GM18907 (cell line): ENCODE measurements around the gene CCDC158.
"Not testable (repeated sequence)": the region's sequence is repeated elsewhere in the genome, so short reads cannot be mapped to it uniquely, and the experiment has no call there.

Source experiments
- ATAC-seq: cut with Tn5 transposase; IDR thresholded peaks from one replicate; pipeline ENCODE4 v1.9.1; 2021; ENCODE audit warnings: mild to moderate bottlenecking, moderate library complexity; ENCODE audit not compliant: unreplicated experiment

Gene CCDC158

DNA sequence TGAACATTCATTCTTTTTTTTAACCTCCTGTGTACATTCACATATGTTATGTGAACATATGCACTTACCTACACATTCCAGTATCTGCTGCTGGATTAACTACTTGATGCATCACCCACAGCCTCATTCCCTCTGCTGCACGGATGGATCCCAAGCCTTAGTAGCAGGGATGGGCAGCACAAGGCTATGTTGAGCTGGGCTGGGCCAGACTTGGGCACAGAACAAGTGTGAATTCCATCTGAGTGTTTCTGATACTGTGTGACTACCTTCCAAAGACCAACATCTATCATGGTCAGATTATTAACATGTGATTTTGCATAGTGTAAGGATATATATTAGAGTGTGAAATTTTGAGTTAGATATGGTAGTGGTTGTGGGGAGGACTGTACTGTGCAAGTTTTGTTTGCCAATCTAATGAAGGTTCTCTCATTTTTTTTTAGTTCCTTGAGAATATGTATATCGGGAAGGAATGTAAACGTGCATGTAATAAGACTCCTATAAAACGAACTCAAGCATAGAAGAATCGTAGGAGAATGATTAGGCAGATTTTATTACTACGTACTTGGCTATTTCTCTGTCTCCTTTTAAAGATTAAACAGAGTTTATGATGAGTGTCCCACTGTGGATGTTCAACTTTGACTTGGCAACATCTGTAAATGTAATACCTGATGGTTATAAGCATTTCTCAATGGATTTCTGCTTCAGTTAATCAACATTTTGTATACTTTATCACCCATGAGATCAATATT lies 137.8 kb downstream of the CCDC158 start:
- no peak for ATAC-seq

DNA sequence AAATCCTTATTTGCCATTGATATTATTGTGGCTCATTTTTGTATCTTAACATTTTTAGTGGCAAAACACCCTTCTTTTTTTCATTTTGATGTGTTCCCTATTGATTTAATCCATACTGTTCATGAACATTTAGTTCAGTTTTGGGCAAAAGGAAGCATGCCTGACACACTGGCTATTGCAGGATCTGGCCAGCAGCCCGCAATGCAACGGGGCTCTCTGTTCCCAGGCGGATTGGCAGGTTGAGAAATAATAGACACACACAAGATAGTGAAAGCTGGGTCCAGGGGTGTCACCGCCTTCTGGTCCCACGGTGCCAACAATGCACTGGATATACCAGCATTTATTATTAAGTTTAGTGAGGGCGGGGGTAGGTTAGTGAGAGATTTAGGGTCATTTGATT lies 139.3 kb downstream of the CCDC158 start:
- ATAC-seq = not testable (repeated sequence)

DNA sequence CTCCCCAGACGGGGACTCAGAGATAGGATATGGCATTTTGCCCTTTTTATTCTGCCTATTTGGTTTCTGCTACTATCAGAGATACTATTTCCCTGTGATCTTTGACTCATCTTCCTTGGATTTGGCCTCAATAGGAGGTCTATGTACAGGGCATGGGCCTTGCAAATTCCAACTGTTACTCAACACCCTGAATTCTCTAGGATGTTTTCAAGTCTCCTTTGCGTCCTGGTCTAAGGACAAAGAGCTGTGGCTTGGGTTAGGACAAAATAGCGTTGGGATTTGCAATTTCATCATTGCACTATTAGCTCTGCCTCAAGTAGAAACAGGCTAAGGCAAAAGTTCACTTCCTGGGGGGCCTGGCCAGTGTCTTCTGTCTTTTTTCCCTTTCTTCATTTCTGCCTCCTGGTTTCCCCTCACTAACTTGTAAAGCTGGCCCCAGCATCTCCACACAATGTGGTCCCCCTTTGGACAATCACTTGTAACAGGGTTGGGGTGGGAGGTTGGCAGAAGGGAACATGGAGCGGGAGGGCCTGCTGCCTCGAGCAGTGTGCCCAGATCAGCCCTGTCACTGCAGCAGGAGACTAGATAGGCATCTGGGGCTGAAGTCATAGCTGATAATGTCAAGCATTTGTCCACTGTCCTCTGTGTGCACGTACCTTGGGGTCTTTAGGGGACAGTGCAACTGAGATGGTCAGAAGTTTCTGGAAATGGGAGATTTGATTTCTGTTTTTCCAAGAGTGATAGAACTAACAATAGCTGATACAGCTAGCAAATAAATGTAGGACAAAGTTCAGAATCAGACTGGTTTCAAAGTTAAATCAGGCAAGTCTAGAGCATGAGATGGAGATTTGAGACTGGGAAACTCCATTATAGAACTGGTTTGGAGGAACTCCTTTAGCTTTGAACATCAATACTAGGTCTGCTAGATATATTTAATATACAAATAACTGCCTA lies 140.2 kb downstream of the CCDC158 start:
- no peak for ATAC-seq

DNA sequence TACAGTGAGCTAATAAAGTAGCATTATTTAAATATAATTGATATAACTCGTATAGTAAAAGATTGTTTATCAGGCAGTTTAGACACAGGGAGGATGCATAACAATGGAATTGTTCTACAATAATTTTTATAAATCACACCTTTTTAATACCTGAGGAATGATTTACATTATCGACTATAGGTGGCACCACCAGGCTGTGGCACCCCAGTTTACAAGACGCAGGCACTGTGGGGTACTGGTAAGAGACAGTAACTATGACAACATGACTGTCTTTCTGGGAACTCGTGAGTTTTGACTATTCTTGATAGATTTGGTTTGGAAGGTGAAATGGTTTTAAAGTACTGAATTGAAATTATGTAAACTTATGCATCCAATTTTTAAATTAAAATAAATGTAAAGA lies 141.5 kb downstream of the CCDC158 start:
- no peak for ATAC-seq

DNA sequence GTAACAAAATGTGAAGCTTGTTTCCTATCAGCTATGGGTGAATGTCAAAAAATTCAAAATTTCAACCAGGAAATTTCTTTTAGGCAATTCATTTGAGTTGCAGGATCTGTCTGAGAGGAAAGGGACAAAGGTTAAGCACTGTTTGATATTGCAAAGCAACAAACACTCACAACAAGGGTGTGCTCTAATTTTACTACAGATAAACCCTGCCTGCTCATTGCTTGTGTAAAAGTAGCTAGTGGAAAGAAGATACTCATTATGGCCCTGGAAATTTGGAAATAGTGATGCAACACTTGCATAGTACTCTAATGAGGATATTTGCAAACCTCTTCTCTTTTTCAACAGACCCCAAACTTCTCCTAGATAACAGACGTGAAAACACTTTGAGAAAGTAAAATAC lies 142.4 kb downstream of the CCDC158 start:
- ATAC-seq = no peak

DNA sequence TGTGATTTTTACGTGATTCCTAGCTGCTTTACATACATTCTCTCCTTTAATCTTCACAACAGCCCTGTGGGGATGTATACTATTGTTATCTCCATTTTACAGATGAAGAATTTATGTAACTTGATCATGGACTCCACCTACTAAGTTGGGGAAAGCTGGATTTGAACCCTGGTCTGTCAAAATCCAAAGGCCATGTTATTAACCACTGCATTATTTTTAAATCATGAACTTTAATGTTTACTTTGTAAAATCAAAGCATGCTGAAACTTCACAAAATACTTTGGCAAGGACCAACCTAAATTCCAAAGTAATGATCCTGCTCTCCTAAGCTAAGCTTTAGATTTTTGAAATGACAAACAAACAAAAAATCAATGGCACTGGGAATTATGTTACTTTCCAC lies 143.3 kb downstream of the CCDC158 start:
- no peak for ATAC-seq

DNA sequence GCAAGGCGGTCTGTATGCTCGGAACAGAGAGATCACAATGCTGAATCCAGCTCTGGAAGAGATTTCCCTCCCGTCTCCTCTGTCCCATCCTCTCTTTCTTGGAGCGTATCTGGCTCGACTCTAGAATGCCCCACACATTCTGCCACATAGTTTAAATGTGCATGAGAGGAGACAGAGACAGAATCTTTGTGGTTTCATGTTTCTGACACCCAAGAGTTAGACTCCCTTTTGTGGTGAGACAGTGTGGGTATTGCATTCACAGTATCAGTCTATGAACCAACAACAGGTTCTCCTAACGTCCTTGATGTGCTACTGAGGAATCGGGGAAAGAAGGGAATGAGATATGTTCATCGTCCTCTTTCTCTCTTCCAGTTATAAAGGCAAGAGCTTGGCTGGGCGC lies 144.1 kb downstream of the CCDC158 start:
- no peak for ATAC-seq

DNA sequence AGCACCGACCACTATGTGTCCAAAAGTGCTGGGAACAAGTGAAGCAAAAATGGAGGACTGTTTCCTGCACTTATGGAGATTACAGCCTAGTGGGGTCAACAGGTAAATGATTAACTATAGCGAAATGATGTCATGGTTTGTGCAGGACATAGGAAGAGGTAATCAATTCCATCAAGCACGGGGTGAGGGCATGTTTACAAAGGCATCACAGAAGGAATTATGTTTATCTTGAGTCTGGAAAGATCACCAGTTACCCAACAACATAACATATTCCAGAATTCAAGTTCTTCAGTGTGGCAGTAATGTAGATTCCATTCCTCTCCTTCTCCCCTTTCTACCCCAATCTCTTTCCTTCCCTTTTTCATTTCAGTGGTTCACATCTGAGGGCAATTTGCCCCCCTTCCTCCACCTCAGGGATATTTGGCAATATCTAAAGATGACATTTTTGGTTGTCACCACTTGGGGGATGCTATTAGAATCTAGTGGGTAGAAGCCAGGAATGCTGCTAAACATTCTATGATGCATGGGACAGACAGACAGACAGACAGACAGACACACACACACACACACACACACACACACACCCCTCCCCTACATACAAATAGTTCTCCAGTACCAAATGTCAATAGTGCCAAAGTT lies 145.3 kb downstream of the CCDC158 start:
- no peak for ATAC-seq

DNA sequence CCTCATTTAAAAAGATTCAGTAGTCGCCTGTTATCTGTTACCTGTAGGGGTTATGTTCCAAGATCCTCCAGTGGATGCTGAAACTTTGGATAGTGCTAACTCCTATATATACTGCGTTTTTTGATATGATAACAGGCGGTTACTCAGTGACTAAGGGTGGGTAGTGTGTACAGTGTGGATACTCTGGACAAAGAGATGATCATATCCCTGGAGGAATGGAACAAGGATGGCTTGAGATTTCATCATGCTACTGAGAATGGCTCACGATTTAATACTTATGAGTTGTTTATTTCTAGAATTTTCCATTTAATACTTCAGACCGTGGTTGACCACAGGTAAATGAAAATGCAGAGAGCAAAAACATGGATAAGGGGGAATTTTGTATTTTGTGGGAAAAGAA lies 147.9 kb downstream of the CCDC158 start:
- no peak for ATAC-seq

DNA sequence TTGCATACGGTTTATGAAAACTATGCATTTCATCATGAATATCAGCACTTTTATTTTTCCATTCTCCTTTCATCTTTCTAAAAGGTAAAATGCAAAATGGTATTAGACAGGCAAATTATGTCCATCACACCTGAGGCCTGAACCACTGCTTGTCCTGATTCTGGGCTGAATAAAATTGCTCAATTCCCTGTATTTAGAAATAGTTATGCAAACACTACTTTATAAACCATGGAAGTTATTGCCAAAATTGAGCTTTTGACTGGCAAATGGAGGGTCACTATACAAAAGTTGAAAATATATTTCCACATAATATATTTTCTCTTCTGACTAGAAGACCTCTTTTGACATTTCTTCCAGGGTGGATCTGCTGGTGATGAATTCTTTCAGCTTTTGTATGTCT lies 148.4 kb downstream of the CCDC158 start:
- no peak for ATAC-seq

DNA sequence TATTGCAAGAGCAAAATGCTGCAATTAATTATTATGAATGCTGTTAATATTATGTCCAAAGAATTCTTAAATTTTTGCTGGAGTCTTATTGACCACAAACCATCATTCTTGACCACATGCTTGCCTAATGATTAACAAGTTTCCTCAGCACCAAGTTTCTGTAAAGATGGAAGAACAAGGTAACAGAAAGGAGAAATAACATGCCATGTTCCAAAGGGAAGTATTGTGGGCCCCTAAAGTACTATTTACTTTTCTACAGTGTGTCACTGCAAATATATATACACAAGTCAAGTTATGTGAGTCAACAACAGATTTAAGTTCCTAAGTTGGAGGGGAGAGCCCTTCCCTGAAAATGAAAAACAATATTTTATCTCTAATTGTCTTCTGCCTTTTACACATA lies 148.9 kb downstream of the CCDC158 start:
- no peak for ATAC-seq

DNA sequence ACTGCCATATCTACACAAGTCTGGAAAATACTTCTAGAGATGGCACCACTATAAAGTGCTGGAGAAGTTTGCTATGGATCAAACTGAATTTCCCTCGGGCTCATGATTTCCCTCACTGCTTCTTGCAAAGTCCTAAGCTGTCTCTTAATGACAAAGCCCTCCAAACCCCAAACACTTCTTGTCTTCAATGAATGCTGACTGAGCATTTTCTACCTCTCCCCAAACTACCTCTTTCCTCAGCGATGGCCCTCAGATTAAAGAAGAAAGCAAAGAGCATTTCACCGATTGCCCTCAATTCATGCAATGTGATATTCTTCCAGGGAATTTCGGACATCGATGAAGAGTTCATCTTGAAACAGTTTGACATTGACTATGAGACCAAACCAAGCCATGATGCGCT lies 149.7 kb downstream of the CCDC158 start:
- ATAC-seq = no peak

DNA sequence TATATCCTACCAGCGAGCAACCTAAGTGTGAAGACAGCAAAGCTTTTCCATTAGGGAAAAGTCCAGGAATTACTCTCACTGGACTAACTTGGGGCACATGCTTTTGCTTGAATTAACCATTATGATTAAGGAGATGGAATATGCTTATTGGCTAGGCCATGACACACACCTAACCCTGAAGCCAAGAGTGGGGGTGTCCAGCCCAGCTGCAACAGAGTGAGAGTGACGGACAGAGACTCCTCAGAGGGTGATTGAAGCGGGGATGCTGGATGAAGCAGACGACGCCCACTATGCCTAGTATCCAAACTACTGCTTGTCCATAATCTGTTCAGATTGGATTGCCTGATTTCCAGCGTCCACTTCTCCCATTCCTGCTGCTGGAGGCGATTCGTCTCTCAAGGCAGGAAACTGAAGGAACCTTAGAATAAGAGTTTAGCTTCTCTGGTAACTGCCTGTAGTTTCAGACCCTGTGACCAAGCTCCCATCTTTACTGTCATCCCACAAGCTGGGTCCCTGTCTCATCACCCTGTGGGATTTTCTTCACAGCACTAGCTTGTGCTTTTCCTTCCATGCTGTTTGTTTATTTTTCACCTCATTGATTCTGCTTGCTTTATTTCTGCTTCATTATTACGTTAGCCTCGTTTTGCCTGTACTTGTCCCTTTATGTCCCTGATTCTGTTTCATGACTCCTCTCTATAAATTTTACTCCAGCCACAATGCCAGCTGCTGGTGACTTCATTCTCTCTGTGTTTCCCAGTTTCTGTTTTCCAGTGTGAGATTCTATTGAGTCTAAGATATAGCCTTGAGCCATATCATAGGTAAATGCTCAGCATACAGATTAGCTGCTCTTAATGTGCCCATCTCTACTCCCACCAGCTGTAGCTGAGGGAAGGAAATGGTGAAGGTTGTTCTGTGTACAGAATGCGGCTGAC lies 150.4 kb downstream of the CCDC158 start:
- ATAC-seq = no peak

DNA sequence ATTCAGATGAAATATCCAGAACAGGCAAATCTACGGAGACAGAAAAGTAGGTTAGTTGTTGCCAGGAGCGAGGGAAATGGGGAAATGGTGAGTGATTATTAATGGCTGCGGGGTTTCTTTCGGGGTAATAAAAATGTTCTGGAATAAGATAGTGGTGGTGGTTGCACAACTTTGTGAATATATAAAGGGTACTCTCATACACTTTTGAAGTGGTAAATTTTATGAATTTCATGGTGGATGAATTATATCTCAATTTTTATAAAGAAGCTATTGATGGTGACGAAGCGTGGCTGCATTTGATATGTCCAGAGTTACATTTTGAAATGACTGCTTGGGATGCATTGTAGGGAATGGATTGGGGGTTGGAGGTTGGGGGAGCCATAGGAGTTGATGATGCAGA lies 153.1 kb downstream of the CCDC158 start:
- ATAC-seq = no peak

DNA sequence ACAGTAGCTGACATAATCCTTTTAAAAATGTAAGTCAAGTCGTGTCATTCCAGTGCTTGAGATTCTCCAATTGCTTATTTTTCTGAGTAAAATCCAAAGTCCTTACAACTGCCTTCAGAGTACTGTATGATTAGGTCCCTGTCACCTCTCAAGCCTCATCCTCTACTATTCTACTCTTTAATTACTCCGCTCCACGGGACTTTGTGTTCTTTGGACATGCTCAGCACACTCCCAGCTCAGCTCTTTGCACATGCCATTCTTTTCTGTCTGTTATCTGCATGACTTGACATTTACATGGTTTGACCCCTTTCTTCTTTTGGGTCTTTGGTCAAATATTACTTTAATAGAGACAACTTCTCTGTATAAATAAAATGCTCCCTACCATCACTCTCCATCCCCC lies 154.3 kb downstream of the CCDC158 start:
- ATAC-seq = no peak

DNA sequence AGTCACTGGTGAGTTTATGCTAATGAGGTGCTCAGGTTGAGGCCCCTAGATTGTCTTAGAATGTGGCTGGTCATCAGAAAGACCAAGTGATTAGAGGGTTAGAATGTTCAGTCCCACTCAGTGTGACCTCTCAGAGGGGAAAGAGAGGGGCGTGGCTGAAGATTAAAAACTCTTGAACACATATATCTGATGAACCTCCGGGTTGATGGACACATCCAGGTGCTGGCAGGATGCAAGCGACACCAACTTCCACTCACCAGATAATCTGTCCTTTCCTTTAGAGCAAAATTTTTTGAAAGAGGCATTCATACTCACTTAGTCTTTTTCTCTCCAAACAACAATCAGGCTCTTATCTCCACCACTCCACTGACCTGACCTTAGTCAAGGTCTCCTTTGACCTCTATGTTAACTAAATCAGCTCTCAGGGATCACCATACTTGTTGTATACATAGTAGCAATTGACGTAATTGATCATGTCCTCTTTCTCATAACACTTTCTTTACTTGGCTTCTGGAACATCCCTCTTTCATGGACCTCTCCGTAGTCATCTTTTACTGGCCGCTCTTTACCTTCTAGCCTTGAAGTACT lies 155.2 kb downstream of the CCDC158 start:
- ATAC-seq = no peak
